Measurements from ENCODE around the gene ETV2. TPM values are rescaled to one million over a fixed set of nuclear protein-coding genes. Genes with fewer than 3 reads are reported as not detected.
A peak's percentile ranks its signal among the peaks of the same experiment; 100 is the strongest.
"Not testable (repeated sequence)": the region's sequence is repeated elsewhere in the genome, so short reads cannot be mapped to it uniquely, and the experiment has no call there.

The ETV2 gene
- total RNA-seq, 2 experiments from 2014 or later = 1.2 to 1.4 TPM

DNA sequence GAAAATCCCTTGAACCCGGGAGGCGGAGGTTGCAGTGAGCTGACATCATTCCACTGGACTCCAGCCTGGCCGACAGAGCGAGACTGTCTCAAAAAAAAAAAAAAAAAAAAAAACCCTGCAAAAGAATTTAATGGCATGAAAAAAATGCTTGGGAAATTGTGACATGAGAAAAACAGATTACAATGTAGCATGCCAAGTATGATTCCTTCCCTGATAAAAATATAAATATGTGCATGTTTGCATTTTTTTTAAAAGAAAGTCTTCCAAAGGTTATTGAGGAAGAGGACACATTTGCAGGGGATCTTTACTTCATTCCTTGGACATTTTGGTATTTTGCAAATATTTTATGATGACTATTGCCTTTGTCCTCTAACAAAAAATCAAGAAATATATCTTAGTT is 48.3 kb downstream of the ETV2 start:
- no peak for DNase-seq
- ChIA-PET POLR2A (interaction anchor here (0.8 kb wide), 1 partner anchor 78 kb away, joined by 3 read pairs; no protein-coding TSS in a partner anchor), CTCF (interaction anchor here (1.0 kb wide), 1 partner anchor 130 kb away, joined by 4 read pairs; no protein-coding TSS in a partner anchor)
- no peak overlapping the region for H3K4me3 Mint-ChIP-seq
- H3K27ac Mint-ChIP-seq = no peak overlapping the region
- TF ChIP-seq, protein P1, sequence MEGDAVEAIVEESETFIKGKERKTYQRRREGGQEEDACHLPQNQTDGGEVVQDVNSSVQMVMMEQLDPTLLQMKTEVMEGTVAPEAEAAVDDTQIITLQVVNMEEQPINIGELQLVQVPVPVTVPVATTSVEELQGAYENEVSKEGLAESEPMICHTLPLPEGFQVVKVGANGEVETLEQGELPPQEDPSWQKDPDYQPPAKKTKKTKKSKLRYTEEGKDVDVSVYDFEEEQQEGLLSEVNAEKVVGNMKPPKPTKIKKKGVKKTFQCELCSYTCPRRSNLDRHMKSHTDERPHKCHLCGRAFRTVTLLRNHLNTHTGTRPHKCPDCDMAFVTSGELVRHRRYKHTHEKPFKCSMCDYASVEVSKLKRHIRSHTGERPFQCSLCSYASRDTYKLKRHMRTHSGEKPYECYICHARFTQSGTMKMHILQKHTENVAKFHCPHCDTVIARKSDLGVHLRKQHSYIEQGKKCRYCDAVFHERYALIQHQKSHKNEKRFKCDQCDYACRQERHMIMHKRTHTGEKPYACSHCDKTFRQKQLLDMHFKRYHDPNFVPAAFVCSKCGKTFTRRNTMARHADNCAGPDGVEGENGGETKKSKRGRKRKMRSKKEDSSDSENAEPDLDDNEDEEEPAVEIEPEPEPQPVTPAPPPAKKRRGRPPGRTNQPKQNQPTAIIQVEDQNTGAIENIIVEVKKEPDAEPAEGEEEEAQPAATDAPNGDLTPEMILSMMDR (IDR thresholded peaks at IDR 0.05) = no peak
- no peak for ATAC-seq
- H3K9me3 Mint-ChIP-seq = no peaks in the 10 kb centered on the region
- intact Hi-C loops (cut with micrococcal nuclease) = loop anchor here (5.0 kb wide), 2 partner anchors 47 to 132 kb away; no protein-coding TSS in a partner anchor
- H3K27me3 Mint-ChIP-seq = no peaks in the 10 kb centered on the region
- H3K4me1 Mint-ChIP-seq (ENCODE audit: low read depth) = peaks cover 8% of the 10 kb centered on the region
- no peaks in the 10 kb centered on the region for H3K36me3 Mint-ChIP-seq (ENCODE audit: low read depth)

DNA sequence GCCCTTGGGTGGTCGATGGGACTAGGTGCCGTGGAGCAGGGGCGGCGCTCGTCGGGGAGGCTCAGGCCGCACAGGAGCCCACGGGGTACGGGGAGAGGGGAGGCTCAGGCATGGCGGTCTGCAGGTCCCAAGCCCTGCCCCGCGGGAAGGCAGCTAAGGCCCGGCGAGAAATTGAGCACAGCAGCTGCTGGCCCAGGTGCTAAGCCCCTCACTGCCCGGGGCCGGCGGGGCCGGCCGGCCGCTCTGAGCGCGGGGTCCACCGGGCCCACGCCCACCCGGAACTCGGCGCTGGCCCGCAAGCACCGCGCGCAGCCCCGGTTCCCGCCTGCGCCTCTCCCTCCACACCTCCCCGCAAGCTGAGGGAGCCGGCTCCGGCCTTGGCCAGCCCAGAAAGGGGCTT is 49.6 kb downstream of the ETV2 start:
- POLR2A ChIA-PET; H3K27me3 Mint-ChIP-seq; H3K9me3 Mint-ChIP-seq; CTCF ChIA-PET; H3K4me3 Mint-ChIP-seq; DNase-seq; ATAC-seq; H3K36me3 Mint-ChIP-seq (ENCODE audit: low read depth); H3K27ac Mint-ChIP-seq: not testable (repeated sequence)
- H3K4me1 Mint-ChIP-seq (ENCODE audit: low read depth) = peaks cover 11% of the 10 kb centered on the region
- intact Hi-C loops (cut with micrococcal nuclease) = loop anchor here (5.0 kb wide), 2 partner anchors 46 to 131 kb away; no protein-coding TSS in a partner anchor

DNA sequence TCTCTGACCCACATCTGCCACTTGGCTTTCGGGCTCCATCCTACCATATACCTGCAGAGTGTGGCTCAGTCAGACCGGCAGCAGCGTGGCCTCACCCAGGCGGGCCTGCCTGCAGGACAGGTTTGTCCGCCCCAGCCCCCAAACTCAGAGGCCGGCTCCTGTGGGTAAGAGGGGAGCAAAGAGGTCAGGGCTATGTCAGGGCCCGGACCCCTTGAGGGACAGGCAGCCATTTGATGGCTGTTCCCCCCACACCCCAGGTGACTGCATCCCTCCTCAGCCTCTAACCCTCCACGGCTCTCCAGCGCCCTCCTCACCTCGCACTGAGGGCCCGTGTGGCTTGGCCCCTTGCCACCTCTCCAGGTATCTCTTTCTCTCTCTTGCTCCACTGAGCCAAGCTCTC is 50.5 kb downstream of the ETV2 start:
- Mint-ChIP-seq H3K27me3 (no peaks in the 10 kb centered on the region), H3K27ac (no peak overlapping the region), H3K4me1 (ENCODE audit: low read depth) (peaks cover 20% of the 10 kb centered on the region), H3K4me3 (no peak overlapping the region), H3K9me3 (peaks cover 4% of the 10 kb centered on the region), H3K36me3 (ENCODE audit: low read depth) (peaks cover 3% of the 10 kb centered on the region)
- intact Hi-C loops (cut with micrococcal nuclease) = loop anchor here (5.0 kb wide), 2 partner anchors 45 to 130 kb away; no protein-coding TSS in a partner anchor
- POLR2A ChIA-PET = interaction anchor here (0.8 to 1.4 kb wide), 5 partner anchors 21 to 84 kb away, joined by 3 to 4 read pairs (median 3); partner anchors contain the start of gene KMT2B
- DNase-seq = no peak
- TF ChIP-seq, protein P1 (IDR thresholded peaks at IDR 0.05) = no peak
- no peak for ATAC-seq
- CTCF ChIA-PET = interaction anchor here (0.6 to 1.9 kb wide), 10 partner anchors 10 to 239 kb away, joined by 3 to 14 read pairs (median 6); no protein-coding TSS in a partner anchor

DNA sequence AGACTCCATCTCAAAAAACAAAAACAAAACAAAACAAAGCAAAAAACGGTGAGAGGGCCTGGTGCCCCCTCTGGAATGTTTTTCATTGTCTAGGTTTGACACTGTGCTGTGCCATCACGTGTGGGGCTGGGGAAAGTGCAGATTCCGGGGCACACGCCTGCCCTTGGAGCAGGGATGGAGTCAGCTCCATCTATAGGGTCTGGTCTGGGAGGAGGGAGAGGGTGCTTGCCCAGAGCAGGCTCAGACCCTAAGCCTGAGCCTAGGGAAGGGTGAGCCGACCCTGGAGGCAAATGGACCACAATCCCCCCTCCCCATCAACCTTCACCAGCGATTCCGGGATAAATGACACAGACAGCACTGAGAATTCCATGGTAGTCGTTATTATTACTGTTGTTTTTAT is 51.9 kb downstream of the ETV2 start:
- peaks cover 25% of the 10 kb centered on the region for H3K4me1 Mint-ChIP-seq (ENCODE audit: low read depth)
- POLR2A ChIA-PET = interaction anchor here (0.6 to 1.4 kb wide), 4 partner anchors 19 to 47 kb away, joined by 4 to 6 read pairs (median 4); no protein-coding TSS in a partner anchor

DNA sequence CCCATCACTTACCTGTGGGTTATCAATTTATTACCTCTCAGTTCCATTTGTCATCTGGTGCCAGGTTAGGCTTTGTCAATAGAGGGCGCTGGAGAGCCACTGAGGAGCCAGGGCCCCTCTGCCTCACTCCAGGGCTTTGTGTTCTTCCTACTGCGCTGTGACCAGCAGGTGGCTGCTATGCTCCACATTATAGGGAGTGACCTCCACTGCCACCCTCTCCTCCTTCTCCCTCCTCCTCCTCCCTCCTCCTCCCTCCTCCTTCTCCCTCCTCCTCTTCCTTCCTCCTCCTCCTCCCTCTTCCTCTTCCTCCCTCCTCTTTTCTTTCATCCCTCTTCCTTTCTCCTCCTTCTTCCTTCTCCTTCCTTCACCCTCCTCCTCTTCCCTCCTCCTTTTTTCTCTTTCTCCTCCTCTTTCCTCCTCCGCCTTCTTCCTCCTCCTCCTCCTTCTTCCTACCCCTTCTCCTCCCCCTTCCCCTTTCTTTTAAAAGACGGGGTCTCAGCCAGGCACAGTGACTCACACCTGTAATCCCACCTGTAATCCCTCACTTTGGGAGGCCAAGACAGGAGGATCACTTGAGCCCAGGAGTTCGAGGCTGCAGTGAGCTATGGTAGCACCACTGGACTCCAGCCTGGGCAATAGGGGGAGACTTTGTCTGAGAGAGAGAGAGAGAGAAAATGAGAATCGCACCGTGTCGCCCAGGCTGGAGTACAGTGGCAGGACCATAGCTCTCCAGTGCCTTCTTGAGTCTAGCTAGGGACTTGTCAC is 52.5 kb downstream of the ETV2 start:
- Mint-ChIP-seq H3K27me3 (no peaks in the 10 kb centered on the region), H3K4me3 (no peak overlapping the region), H3K9me3 (peaks cover 4% of the 10 kb centered on the region), H3K4me1 (ENCODE audit: low read depth) (peaks cover 25% of the 10 kb centered on the region), H3K36me3 (ENCODE audit: low read depth) (peaks cover 3% of the 10 kb centered on the region), H3K27ac (peak overlapping the region; percentile 58)
- POLR2A ChIA-PET = interaction anchor here (0.7 to 10.5 kb wide), 3 partner anchors 18 to 25 kb away, joined by 4 to 215 read pairs (median 4); no protein-coding TSS in a partner anchor
- intact Hi-C loops (cut with micrococcal nuclease) = loop anchor here (1.0 to 5.0 kb wide), 3 partner anchors 20 to 128 kb away; no protein-coding TSS in a partner anchor
- TF ChIP-seq, protein P1 (IDR thresholded peaks at IDR 0.05) = peak; percentile 99
- peak; percentile 96 for DNase-seq
- ATAC-seq = peak; percentile 97
- CTCF ChIA-PET = interaction anchor here (0.8 to 10.5 kb wide), 21 partner anchors 10 to 239 kb away, joined by 3 to 137 read pairs (median 5); partner anchors contain the start of genes COX6B1, KMT2B, LIN37 and PSENEN

More for the DNA sequence above, 51.9 kb downstream of the ETV2 start:
- ATAC-seq (peak; percentile 3), DNase-seq (no peak)
- Mint-ChIP-seq H3K36me3 (ENCODE audit: low read depth) (peaks cover 3% of the 10 kb centered on the region), H3K27ac (no peak overlapping the region), H3K27me3 (no peaks in the 10 kb centered on the region), H3K4me3 (no peak overlapping the region), H3K9me3 (peaks cover 4% of the 10 kb centered on the region)
- intact Hi-C loops (cut with micrococcal nuclease) = loop anchor here (5.0 kb wide), 2 partner anchors 44 to 129 kb away; no protein-coding TSS in a partner anchor
- CTCF ChIA-PET = interaction anchor here (0.8 to 1.9 kb wide), 14 partner anchors 9 to 238 kb away, joined by 3 to 14 read pairs (median 4); partner anchors contain the start of gene COX6B1
- TF ChIP-seq, protein P1 (IDR thresholded peaks at IDR 0.05) = no peak

Other genes starting within 250 kb of the ETV2 start
- gene FFAR2, start 193.5 kb upstream of the ETV2 start, total RNA-seq = not detected
- gene KRTDAP, start 151.3 kb upstream of the ETV2 start, total RNA-seq = not detected
- 1 to 10 TPM in 1 of 2 experiments, under 1 TPM in 1; 0.68 to 1.1 TPM for gene DMKN, start 128.1 kb upstream of the ETV2 start, total RNA-seq
- not detected for gene SBSN, start 113.4 kb upstream of the ETV2 start, total RNA-seq
- gene GAPDHS, start 108.3 kb upstream of the ETV2 start, total RNA-seq = not detected
- 10 to 100 TPM; 81.7 to 86.6 TPM for gene TMEM147, start 96.1 kb upstream of the ETV2 start, total RNA-seq
- not detected for gene ATP4A, start 78.1 kb upstream of the ETV2 start, total RNA-seq
- gene PMIS2, start 55.6 kb upstream of the ETV2 start, total RNA-seq = not detected
- gene HAUS5, start 29.0 kb upstream of the ETV2 start, total RNA-seq = 10 to 100 TPM; 38.3 to 40.0 TPM
- gene RBM42, start 12.7 kb upstream of the ETV2 start, total RNA-seq = 10 to 100 TPM; 82.9 to 95.2 TPM
- gene COX6B1, start 6.6 kb downstream of the ETV2 start, total RNA-seq = 100 to 1,000 TPM; 432 to 437 TPM
- 1 to 10 TPM; 1.8 to 2.2 TPM for gene UPK1A, start 24.8 kb downstream of the ETV2 start, total RNA-seq
- 100 to 1,000 TPM; 410 to 420 TPM for gene ZBTB32, start 62.8 kb downstream of the ETV2 start, total RNA-seq
- 10 to 100 TPM; 62.9 to 63.6 TPM for gene KMT2B, start 76.3 kb downstream of the ETV2 start, total RNA-seq
- 100 to 1,000 TPM; 140 to 143 TPM for gene IGFLR1, start 100.7 kb downstream of the ETV2 start, total RNA-seq
- 10 to 100 TPM; 41.7 to 42.5 TPM for gene U2AF1L4, start 103.7 kb downstream of the ETV2 start, total RNA-seq
- gene PSENEN, start 103.9 kb downstream of the ETV2 start, total RNA-seq = 10 to 100 TPM; 37.2 to 41.3 TPM
- gene LIN37, start 106.8 kb downstream of the ETV2 start, total RNA-seq = 1 to 10 TPM; 4.5 to 7.8 TPM
- gene HSPB6, start 115.3 kb downstream of the ETV2 start, total RNA-seq = under 1 TPM; 0.85 to 0.95 TPM
- 10 to 100 TPM; 40.7 to 41.1 TPM for gene PROSER3, start 116.4 kb downstream of the ETV2 start, total RNA-seq
- 10 to 100 TPM; 27.1 to 29.8 TPM for gene ARHGAP33, start 133.8 kb downstream of the ETV2 start, total RNA-seq
- gene PRODH2, start 171.1 kb downstream of the ETV2 start, total RNA-seq = not detected
- gene NPHS1, start 210.8 kb downstream of the ETV2 start, total RNA-seq = not detected
- 1 to 10 TPM; 1.4 TPM for gene KIRREL2, start 215.2 kb downstream of the ETV2 start, total RNA-seq
- gene APLP1, start 226.8 kb downstream of the ETV2 start, total RNA-seq = 1 to 10 TPM; 2.0 to 2.1 TPM

All from activated CD8-positive, alpha-beta T cell treated with anti-CD3 and anti-CD28 coated beads for 36 hours (primary cell).